Gastrocnemius medialis (tissue), 4 donors: ENCODE results near the gene GSTO1.

Experiments used
- CTCF ChIP-seq, 5 experiments: fragments of 450-650 bp in 3 of 5; fragments of 200-600 bp in 2 of 5; sonication (generic) in 2 of 5; IDR thresholded peaks in 4 of 5; conservative IDR thresholded peaks in 1 of 5; 1 replicate in 4 of 5; 2 replicates in 1 of 5; pipeline ENCODE4 v1.5.1; 2016 to 2019; ENCODE audit warnings: antibody characterized with exemption in 5 of 5, mild to moderate bottlenecking in 3 of 5, moderate library complexity in 3 of 5
- POLR2A ChIP-seq, 2 donors: fragments of 450-650 bp; IDR thresholded peaks; one replicate each; pipeline ENCODE4 v1.6.1; 2017; ENCODE audit warnings: antibody characterized with exemption in 2 of 2, mild to moderate bottlenecking in 2 of 2, moderate library complexity in 2 of 2

GRCh38 chr10:104262055-104262454 lies 7.4 kb downstream of the GSTO1 start:
- TF ChIP-seq CTCF (IDR thresholded peaks at IDR 0.05 in 4 of 5, conservative IDR thresholded peaks at IDR 0.05 in 1 of 5) = no peak
- no peak for TF ChIP-seq POLR2A (IDR thresholded peaks at IDR 0.05)
